Measurements from ENCODE around the gene KRT40. TPM values are rescaled to one million over a fixed set of nuclear protein-coding genes. Genes with fewer than 3 reads are reported as not detected.

KRT40 gene
- total RNA-seq, 1 experiment from 2014 or later: 2.4 TPM

GRCh38 chr17:40997361-40997760 is 13.2 kb upstream of the KRT40 start:
- no peak for DNase-seq (ENCODE audit: low spot score)

GRCh38 chr17:40996829-40997228 is 12.7 kb upstream of the KRT40 start:
- DNase-seq (ENCODE audit: low spot score): no peak

GRCh38 chr17:40995116-40995515 is 11.0 kb upstream of the KRT40 start:
- DNase-seq (ENCODE audit: low spot score): no peak

GRCh38 chr17:40993839-40994238 is 9.7 kb upstream of the KRT40 start, which contains the start of gene KRTAP3-3:
Gene KRTAP3-3 (minus strand): TSS chr17:40994164. CDS start chr17:40994097, 67 bp downstream.
- DNase-seq (ENCODE audit: low spot score): no peak

GRCh38 chr17:40993084-40993483 is 9.0 kb upstream of the KRT40 start:
- no peak for DNase-seq (ENCODE audit: low spot score)

- DNase-seq (ENCODE audit: low spot score): no peak
Observed at GRCh38 chr17:40992666-40993065, 8.5 kb upstream of the KRT40 start.

GRCh38 chr17:40986920-40987319 is 2.8 kb upstream of the KRT40 start:
- DNase-seq (ENCODE audit: low spot score): no peak

- no peak for DNase-seq (ENCODE audit: low spot score)
Observed at GRCh38 chr17:40981115-40981514, 3.0 kb downstream of the KRT40 start.

GRCh38 chr17:40980596-40980995 is 3.5 kb downstream of the KRT40 start:
- DNase-seq (ENCODE audit: low spot score): no peak

GRCh38 chr17:40980117-40980516 is 4.0 kb downstream of the KRT40 start:
- no peak for DNase-seq (ENCODE audit: low spot score)

- no peak for DNase-seq (ENCODE audit: low spot score)
Observed at GRCh38 chr17:40978575-40979151, 5.5 kb downstream of the KRT40 start.

GRCh38 chr17:40975516-40975915 is 8.6 kb downstream of the KRT40 start:
- DNase-seq (ENCODE audit: low spot score): no peak

GRCh38 chr17:40974366-40974765 is 9.8 kb downstream of the KRT40 start:
- DNase-seq (ENCODE audit: low spot score): no peak

- DNase-seq (ENCODE audit: low spot score): no peak
Observed at GRCh38 chr17:40967582-40967981, 16.5 kb downstream of the KRT40 start.

- DNase-seq (ENCODE audit: low spot score): no peak
Observed at GRCh38 chr17:40966848-40967247, 17.3 kb downstream of the KRT40 start, which contains the start of gene KRT39. Gene KRT39 (minus strand): TSS chr17:40966948. CDS start chr17:40966856, 92 bp downstream.

GRCh38 chr17:40963838-40964237 is 20.3 kb downstream of the KRT40 start:
- DNase-seq (ENCODE audit: low spot score): no peak

GRCh38 chr17:40962059-40962561 is 22.0 kb downstream of the KRT40 start:
- no peak for DNase-seq (ENCODE audit: low spot score)

- no peak for DNase-seq (ENCODE audit: low spot score)
Observed at GRCh38 chr17:40961591-40961990, 22.5 kb downstream of the KRT40 start.

- DNase-seq (ENCODE audit: low spot score): no peak
Observed at GRCh38 chr17:40960144-40960543, 24.0 kb downstream of the KRT40 start.

GRCh38 chr17:40958086-40958953 is 25.8 kb downstream of the KRT40 start:
- DNase-seq (ENCODE audit: low spot score): peak; percentile 85

- peak; percentile 91 for DNase-seq (ENCODE audit: low spot score)
Observed at GRCh38 chr17:40956401-40957254, 27.5 kb downstream of the KRT40 start.

- DNase-seq (ENCODE audit: low spot score): peak; percentile 48
Observed at GRCh38 chr17:40953881-40954280, 30.2 kb downstream of the KRT40 start.

Data from HT-29 (cell line).